GM06990 (cell line): ENCODE data around the gene ALS2.

Experiments
- DNase-seq: peaks from one replicate; pipeline ENCODE4 v3.0.0-alpha.2; 2011; ENCODE audit not compliant: insufficient read length; ENCODE audit errors: extremely low read depth
- H3K27me3 ChIP-seq: replicated peaks from 2 replicates; pipeline ENCODE4 v1.6.0; 2011; ENCODE audit warnings: low read length; ENCODE audit not compliant: control insufficient read depth, insufficient read depth
- H3K36me3 ChIP-seq: 2 replicates; pipeline ENCODE4 v1.5.1; 2011; ENCODE audit warnings: low read length; ENCODE audit not compliant: control insufficient read depth, insufficient read depth
- H3K4me3 ChIP-seq: replicated peaks from 2 replicates; pipeline ENCODE4 v1.5.1; 2011; ENCODE audit warnings: low read depth, mild to moderate bottlenecking, control low read depth, low read length
- TF ChIP-seq, protein P1 (sequence below): IDR thresholded peaks from 2 replicates; pipeline ENCODE4 v1.5.1; 2011; ENCODE audit warnings: low read length, control low read depth, mild to moderate bottlenecking, inconsistent platforms; ENCODE audit not compliant: insufficient read depth, poor library complexity, severe bottlenecking

The ALS2 gene

GRCh38 chr2:201781557-201782051, 871 bp upstream of the ALS2 start:
- peak overlapping the region; percentile 86 for H3K4me3 ChIP-seq
- TF ChIP-seq, protein P1, sequence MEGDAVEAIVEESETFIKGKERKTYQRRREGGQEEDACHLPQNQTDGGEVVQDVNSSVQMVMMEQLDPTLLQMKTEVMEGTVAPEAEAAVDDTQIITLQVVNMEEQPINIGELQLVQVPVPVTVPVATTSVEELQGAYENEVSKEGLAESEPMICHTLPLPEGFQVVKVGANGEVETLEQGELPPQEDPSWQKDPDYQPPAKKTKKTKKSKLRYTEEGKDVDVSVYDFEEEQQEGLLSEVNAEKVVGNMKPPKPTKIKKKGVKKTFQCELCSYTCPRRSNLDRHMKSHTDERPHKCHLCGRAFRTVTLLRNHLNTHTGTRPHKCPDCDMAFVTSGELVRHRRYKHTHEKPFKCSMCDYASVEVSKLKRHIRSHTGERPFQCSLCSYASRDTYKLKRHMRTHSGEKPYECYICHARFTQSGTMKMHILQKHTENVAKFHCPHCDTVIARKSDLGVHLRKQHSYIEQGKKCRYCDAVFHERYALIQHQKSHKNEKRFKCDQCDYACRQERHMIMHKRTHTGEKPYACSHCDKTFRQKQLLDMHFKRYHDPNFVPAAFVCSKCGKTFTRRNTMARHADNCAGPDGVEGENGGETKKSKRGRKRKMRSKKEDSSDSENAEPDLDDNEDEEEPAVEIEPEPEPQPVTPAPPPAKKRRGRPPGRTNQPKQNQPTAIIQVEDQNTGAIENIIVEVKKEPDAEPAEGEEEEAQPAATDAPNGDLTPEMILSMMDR, result no peak
- no peaks in the 10 kb centered on the region for H3K36me3 ChIP-seq
- DNase-seq, result no peak
- no peaks in the 10 kb centered on the region for H3K27me3 ChIP-seq

DNA sequence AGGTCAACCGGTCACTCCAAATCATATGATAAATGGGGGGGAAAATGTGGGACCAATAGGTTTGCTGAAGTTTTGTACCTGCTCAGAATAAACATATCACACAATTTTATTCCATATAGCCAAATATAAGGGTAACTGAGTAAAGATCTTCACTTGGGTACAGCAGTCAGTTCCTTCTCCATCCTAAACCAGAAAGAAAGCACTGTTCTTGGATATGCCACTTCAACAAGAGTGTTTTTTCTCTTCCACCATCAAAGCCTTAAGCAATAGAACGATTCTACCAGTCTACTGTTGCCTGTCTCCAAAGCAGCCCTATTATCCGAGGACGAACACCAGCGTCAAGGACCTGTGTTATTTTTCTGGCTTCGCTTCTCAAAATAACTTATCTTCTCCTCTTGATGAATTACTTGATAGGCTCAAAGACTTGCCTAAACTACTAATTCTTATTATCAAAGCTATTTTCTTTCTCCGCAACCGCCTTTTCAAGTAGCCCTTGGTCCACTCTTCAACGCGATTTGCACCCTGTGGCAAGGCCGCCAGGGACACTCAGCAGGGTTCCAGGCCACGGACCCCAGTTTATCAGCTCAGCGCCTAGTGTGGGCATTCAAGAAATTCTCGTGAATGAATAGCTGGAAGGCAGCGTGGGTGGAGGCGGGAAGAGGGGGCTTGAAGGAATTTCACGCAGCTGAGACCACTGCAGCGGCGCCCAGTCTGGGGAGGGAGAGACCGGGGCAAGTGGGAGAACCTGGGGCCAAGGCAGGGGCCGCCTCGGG, 646 bp downstream of the ALS2 start:
- Histone ChIP-seq H3K36me3 (no peaks in the 10 kb centered on the region), H3K27me3 (no peaks in the 10 kb centered on the region), H3K4me3 (peak overlapping the region; percentile 86)
- TF ChIP-seq, protein P1, result no peak
- DNase-seq, result no peak

- no peak for DNase-seq
- Histone ChIP-seq H3K27me3 (no peaks in the 10 kb centered on the region), H3K4me3 (no peak overlapping the region), H3K36me3 (no peaks in the 10 kb centered on the region)
- TF ChIP-seq, protein P1, result no peak
Observed at GRCh38 chr2:201777869-201778268, 2.9 kb downstream of the ALS2 start.

DNA sequence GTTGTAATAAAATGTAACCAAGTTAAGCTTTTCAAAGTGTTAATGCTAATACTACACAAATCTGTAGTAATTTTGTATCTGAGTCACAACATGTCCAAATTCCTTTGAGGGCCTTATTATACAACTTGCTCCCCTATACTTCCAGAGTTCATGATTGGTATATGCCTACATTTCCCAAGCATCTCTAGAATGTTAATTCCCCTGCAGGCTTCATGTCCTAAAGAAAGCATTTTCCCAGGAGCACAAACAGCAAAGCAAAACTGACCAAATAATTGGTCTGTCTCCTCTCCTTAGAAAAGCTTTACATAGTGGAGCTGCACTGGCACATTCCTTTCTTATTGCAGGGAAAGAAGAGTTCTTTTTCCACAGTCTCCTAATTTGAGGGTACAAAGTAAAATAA, 3.7 kb downstream of the ALS2 start:
- DNase-seq, result no peak
- TF ChIP-seq, protein P1, result no peak

DNA sequence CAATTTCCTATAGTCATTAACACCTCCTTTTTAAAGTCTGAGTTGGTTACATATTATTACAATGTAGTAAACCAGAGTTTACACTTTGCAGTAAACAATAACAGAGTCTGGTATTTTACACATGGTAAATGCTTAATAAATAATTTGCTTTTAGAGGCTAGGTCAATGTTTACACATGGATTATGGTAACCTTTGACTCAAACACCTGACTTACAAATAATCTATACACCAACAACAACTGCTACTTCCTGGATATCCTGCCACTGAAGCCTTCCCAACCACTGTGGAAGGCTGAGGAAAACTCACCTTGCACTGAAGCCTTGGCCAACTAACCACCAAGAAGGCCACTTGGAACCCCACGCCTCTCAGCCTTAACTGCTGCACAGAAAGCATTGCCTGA, 5.4 kb downstream of the ALS2 start:
- H3K4me3 ChIP-seq, result no peak overlapping the region
- TF ChIP-seq, protein P1, result no peak

More for the DNA sequence above, 3.7 kb downstream of the ALS2 start:
- H3K4me3 ChIP-seq, result no peak overlapping the region
- H3K36me3 ChIP-seq, result no peaks in the 10 kb centered on the region
- no peaks in the 10 kb centered on the region for H3K27me3 ChIP-seq

More for the DNA sequence above, 5.4 kb downstream of the ALS2 start:
- no peaks in the 10 kb centered on the region for H3K27me3 ChIP-seq
- DNase-seq, result no peak
- no peaks in the 10 kb centered on the region for H3K36me3 ChIP-seq
